ENCODE measurements around the gene PEX16. TPM values are rescaled to one million over a fixed set of nuclear protein-coding genes. Genes with fewer than 3 reads are reported as not detected.

PEX16 gene
- total RNA-seq, 5 donors from 2014 or later (not counting 1 experiment from before 2014, with no cell fraction given) = 49.4 to 87.5 (median 65.2) TPM

DNA sequence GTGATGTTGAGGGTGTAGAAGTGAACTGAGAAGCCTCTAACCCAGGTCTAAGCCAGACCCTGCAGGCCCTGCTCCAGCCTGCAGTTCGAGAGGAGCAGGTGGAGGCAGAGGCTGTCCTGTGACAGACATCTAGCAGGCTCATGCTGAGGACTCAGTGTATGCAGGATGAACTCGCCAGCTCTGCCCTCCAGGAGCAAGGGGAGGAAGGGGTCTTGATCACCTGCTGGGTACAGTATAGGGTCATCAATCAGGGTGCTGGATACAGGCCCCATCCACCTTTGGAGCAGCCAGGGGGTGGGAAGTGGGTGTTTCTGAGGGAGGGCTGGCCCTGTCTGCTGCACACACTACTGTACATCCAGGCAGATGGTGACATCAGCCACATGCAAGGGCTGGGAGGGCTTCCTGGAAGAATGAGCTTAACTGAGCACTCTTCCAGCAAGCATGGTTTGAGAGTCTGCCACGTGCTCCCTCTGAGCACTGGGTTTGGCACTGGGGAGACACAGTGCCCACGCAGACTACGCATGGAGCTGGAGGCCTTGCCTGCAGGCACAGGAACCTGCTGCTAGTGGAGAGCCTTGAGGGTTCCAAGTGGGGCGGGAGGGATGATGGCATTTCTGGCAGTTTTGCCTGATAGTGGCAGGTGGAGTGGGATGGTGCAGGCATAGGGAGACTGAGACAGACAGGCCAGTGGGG, 23.0 kb downstream of the PEX16 start:
- ATAC-seq (replicated peaks in 1 of 4) (no peak), DNase-seq (no peak)
- Histone ChIP-seq H3K27me3 (replicated peaks in 1 of 2; ENCODE audit: control insufficient read depth in 2 of 2, extremely low read depth in 1 of 2, insufficient read depth in 2 of 2, low read length in 1 of 2) (peaks cover 3 to 74% of the 10 kb centered on the region in 2 experiments), H3K4me3 (ENCODE audit: control insufficient read depth in 1 of 2, extremely low read depth in 1 of 2, low read length in 1 of 2) (no peak overlapping the region), H3K9me3 (no peaks in the 10 kb centered on the region), H3K4me1 (ENCODE audit: control insufficient read depth in 1 of 2, extremely low read depth in 1 of 2, insufficient read depth in 2 of 2, low read length in 2 of 2) (peaks cover 0 to 11% of the 10 kb centered on the region in 2 experiments), H3K27ac (ENCODE audit: low read length) (no peak overlapping the region), H3K36me3 (ENCODE audit: control insufficient read depth in 2 of 2, extremely low read depth in 1 of 2, insufficient read depth in 1 of 2, low read length in 1 of 2) (no peaks in the 10 kb centered on the region)
- Mint-ChIP-seq H3K27ac (no peak overlapping the region), H3K9me3 (no peaks in the 10 kb centered on the region), H3K4me1 (peaks cover 2 to 16% (median 5%) of the 10 kb centered on the region in 3 donors), H3K27me3 (peaks cover 36 to 46% of the 10 kb centered on the region in 2 donors), H3K36me3 (no peaks in the 10 kb centered on the region), H3K4me3 (no peak overlapping the region)
- POLR2A ChIA-PET = no interaction called here
- WGBS (ENCODE audit: insufficient coverage) = 72% methylated on average over 5 of the region's 6 CpGs
- CTCF ChIA-PET = no interaction called here

DNA sequence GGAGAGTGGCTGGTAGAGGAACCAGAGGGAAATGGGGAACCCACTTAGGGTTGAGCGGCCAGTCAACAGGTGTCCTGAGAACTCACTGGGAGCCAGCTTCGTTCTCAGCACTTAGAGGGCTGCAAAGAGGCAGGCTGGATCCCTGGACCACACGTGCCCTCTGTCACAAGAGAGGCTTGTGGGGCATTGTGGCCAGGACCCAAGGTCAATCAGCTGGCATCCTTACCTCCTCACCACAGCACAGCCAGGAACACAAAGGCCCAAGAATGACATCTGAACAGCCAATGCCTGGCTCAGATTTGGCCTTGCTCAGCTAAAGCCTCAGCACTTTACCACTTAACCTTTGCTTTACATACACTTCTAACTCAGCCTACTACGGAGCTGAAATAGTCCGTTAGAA, 24.8 kb downstream of the PEX16 start:
- Mint-ChIP-seq H3K4me3 (no peak overlapping the region), H3K9me3 (no peaks in the 10 kb centered on the region), H3K4me1 (no peaks in the 10 kb centered on the region), H3K27me3 (peaks cover 31 to 35% of the 10 kb centered on the region in 2 donors), H3K36me3 (no peaks in the 10 kb centered on the region), H3K27ac (no peak overlapping the region)
- ATAC-seq (replicated peaks in 1 of 4) (no peak), DNase-seq (no peak)
- peaks cover 1 to 55% of the 10 kb centered on the region in 2 experiments for H3K27me3 ChIP-seq (replicated peaks in 1 of 2; ENCODE audit: control insufficient read depth in 2 of 2, extremely low read depth in 1 of 2, insufficient read depth in 2 of 2, low read length in 1 of 2)
- no peaks in the 10 kb centered on the region for H3K36me3 ChIP-seq (ENCODE audit: control insufficient read depth in 2 of 2, extremely low read depth in 1 of 2, insufficient read depth in 1 of 2, low read length in 1 of 2)
- POLR2A ChIA-PET = no interaction called here
- CTCF ChIA-PET = no interaction called here
- no peak overlapping the region for H3K4me3 ChIP-seq (ENCODE audit: control insufficient read depth in 1 of 2, extremely low read depth in 1 of 2, low read length in 1 of 2)
- H3K4me1 ChIP-seq (ENCODE audit: control insufficient read depth in 1 of 2, extremely low read depth in 1 of 2, insufficient read depth in 2 of 2, low read length in 2 of 2) = no peaks in the 10 kb centered on the region
- no peaks in the 10 kb centered on the region for H3K9me3 ChIP-seq
- WGBS (ENCODE audit: insufficient coverage) = 90% methylated on average over 2 of the region's 5 CpGs
- no peak overlapping the region for H3K27ac ChIP-seq (ENCODE audit: low read length)

DNA sequence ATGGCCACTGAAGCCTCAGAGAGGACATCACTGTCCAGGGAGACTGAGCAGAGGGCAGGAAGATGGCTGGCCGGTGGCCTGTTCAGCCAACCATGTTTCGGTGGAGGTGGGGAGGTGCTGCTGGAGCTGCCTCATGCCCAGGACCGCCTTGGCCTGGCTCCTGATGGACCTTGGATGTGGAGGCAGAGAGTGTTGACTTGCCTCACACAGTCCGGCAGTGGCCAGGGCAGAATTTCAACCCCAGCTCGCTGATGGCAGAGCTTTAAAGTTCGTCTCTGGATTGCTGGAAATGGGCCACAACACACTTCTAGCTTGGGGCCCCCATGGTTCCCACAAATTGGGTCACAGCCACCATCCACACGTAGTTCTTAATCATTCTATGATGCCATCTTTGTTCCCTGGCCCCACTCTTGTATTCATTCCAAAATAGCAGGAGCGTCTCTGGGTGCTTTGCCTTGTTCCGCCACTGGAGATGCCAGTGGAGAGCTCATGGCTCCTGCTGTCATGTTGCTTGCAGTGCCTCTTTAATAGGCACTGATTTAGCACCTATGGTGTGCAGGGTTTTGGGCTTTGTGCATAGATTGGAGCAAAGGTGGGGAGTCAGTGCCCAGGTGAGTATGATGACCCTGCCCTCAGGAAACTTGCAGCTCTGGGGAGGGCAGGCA, 26.7 kb downstream of the PEX16 start:
- Mint-ChIP-seq H3K36me3 (no peaks in the 10 kb centered on the region), H3K4me1 (no peaks in the 10 kb centered on the region), H3K9me3 (no peaks in the 10 kb centered on the region), H3K27me3 (peaks cover 27% of the 10 kb centered on the region in 2 donors), H3K27ac (no peak overlapping the region), H3K4me3 (no peak overlapping the region)
- 88% methylated on average over 6 of the region's 9 CpGs for WGBS (ENCODE audit: insufficient coverage)
- no peak overlapping the region for H3K27ac ChIP-seq (ENCODE audit: low read length)
- no peak for DNase-seq
- H3K4me1 ChIP-seq (ENCODE audit: control insufficient read depth in 1 of 2, extremely low read depth in 1 of 2, insufficient read depth in 2 of 2, low read length in 2 of 2) = peaks cover 0 to 3% of the 10 kb centered on the region in 2 experiments
- no peak overlapping the region for H3K4me3 ChIP-seq (ENCODE audit: control insufficient read depth in 1 of 2, extremely low read depth in 1 of 2, low read length in 1 of 2)
- no peaks in the 10 kb centered on the region for H3K36me3 ChIP-seq (ENCODE audit: control insufficient read depth in 2 of 2, extremely low read depth in 1 of 2, insufficient read depth in 1 of 2, low read length in 1 of 2)
- H3K27me3 ChIP-seq (replicated peaks in 1 of 2; ENCODE audit: control insufficient read depth in 2 of 2, extremely low read depth in 1 of 2, insufficient read depth in 2 of 2, low read length in 1 of 2) = peaks cover 0 to 42% of the 10 kb centered on the region in 2 experiments
- no peak for ATAC-seq (replicated peaks in 1 of 4)
- POLR2A ChIA-PET = no interaction called here
- CTCF ChIA-PET = no interaction called here
- H3K9me3 ChIP-seq = no peaks in the 10 kb centered on the region

DNA sequence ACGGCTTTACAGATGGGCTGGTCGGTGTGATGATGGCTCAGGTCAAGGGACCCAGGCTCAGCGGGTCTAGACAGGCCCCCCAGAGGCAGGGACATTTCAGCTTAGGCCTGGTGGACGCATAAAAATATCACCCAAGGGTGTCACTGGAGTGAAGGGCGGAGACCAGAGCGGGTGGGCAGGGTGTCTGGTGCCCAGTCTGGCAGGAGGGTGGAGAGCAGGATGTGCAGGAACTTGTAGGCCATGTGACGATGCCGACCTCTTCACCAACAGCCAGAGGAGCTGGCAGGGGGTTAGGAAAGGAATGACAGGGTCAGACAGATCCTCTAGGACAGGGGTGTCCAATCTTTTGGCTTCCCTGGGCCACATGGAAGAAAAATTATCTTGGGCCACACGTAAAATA, 27.7 kb downstream of the PEX16 start:
- Mint-ChIP-seq H3K9me3 (no peaks in the 10 kb centered on the region), H3K27me3 (peaks cover 21 to 24% of the 10 kb centered on the region in 2 donors), H3K4me1 (peaks cover 4% of the 10 kb centered on the region in 3 donors), H3K36me3 (no peaks in the 10 kb centered on the region), H3K27ac (no peak overlapping the region), H3K4me3 (no peak overlapping the region)
- ATAC-seq (replicated peaks in 1 of 4) (no peak), DNase-seq (no peak)
- no peaks in the 10 kb centered on the region for H3K9me3 ChIP-seq
- H3K4me3 ChIP-seq (ENCODE audit: control insufficient read depth in 1 of 2, extremely low read depth in 1 of 2, low read length in 1 of 2) = no peak overlapping the region
- peaks cover 0 to 39% of the 10 kb centered on the region in 2 experiments for H3K27me3 ChIP-seq (replicated peaks in 1 of 2; ENCODE audit: control insufficient read depth in 2 of 2, extremely low read depth in 1 of 2, insufficient read depth in 2 of 2, low read length in 1 of 2)
- CTCF ChIA-PET = interaction anchor here in 1 of 2 donors (0.6 kb wide), 1 partner anchor 27 kb away, joined by 3 read pairs; no protein-coding TSS in a partner anchor
- H3K27ac ChIP-seq (ENCODE audit: low read length) = no peak overlapping the region
- H3K36me3 ChIP-seq (ENCODE audit: control insufficient read depth in 2 of 2, extremely low read depth in 1 of 2, insufficient read depth in 1 of 2, low read length in 1 of 2) = no peaks in the 10 kb centered on the region
- 91% methylated on average over 7 of the region's 9 CpGs for WGBS (ENCODE audit: insufficient coverage)
- peaks cover 0 to 11% of the 10 kb centered on the region in 2 experiments for H3K4me1 ChIP-seq (ENCODE audit: control insufficient read depth in 1 of 2, extremely low read depth in 1 of 2, insufficient read depth in 2 of 2, low read length in 2 of 2)
- POLR2A ChIA-PET = interaction anchor here in 1 of 2 donors (0.6 kb wide), 1 partner anchor 15 kb away, joined by 3 read pairs; no protein-coding TSS in a partner anchor

DNA sequence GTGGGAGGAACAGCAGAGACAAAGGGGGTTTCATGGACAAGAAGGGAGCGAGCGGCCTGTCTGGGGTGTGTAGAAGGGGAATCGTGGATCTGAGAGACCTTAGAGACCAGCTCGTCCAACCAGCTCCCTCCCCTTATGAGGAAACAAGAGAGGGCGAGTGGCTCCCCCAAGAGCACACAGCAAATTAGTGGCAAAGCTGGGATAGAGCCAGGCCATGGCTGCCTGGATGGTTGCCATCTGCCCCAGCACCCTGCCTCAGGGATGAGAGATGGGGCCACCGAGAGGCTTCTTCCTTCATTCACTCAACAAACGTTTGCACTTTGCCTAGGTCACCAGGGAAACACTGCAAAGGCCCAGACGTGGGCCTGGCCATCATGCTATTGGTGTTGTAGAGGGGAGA, 28.1 kb downstream of the PEX16 start:
- Mint-ChIP-seq H3K4me1 (peaks cover 8% of the 10 kb centered on the region in 3 donors), H3K9me3 (peaks cover 0 to under 1% (median 0%) of the 10 kb centered on the region in 3 donors), H3K4me3 (no peak overlapping the region), H3K36me3 (no peaks in the 10 kb centered on the region), H3K27ac (no peak overlapping the region), H3K27me3 (peaks cover 17 to 20% of the 10 kb centered on the region in 2 donors)
- ChIA-PET CTCF (no interaction called here), POLR2A (no interaction called here)
- Histone ChIP-seq H3K4me3 (ENCODE audit: control insufficient read depth in 1 of 2, extremely low read depth in 1 of 2, low read length in 1 of 2) (no peak overlapping the region), H3K4me1 (ENCODE audit: control insufficient read depth in 1 of 2, extremely low read depth in 1 of 2, insufficient read depth in 2 of 2, low read length in 2 of 2) (peaks cover 0 to 15% of the 10 kb centered on the region in 2 experiments), H3K27ac (ENCODE audit: low read length) (no peak overlapping the region), H3K27me3 (replicated peaks in 1 of 2; ENCODE audit: control insufficient read depth in 2 of 2, extremely low read depth in 1 of 2, insufficient read depth in 2 of 2, low read length in 1 of 2) (peaks cover 0 to 39% of the 10 kb centered on the region in 2 experiments), H3K36me3 (ENCODE audit: control insufficient read depth in 2 of 2, extremely low read depth in 1 of 2, insufficient read depth in 1 of 2, low read length in 1 of 2) (no peaks in the 10 kb centered on the region), H3K9me3 (no peaks in the 10 kb centered on the region)
- 94% methylated on average over 3 of the region's 8 CpGs for WGBS (ENCODE audit: insufficient coverage)
- DNase-seq (no peak), ATAC-seq (replicated peaks in 1 of 4) (no peak)

DNA sequence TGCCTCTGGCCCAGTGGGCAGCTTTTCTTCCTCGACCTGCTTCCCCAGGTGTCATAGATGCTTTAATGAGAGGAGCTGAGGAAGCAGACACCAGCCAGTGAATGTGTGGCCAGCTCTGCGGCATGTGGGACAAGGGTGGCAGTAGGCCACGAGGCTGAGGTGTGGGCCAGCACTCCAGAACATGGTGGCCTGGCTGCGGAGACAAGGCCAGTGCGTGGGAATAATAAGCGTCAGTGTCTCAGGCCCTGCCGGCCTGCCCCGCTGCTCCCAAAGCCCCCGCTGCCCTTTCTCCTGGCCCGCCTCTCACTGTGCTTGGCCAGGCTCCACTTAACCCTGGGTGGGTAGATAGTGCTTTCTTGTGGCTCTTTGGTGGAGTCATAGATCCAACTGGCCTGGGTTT, 30.1 kb downstream of the PEX16 start:
- H3K9me3 ChIP-seq = no peaks in the 10 kb centered on the region
- DNase-seq (no peak), ATAC-seq (replicated peaks in 1 of 4) (no peak)
- CTCF ChIA-PET = interaction anchor here in 1 of 2 donors (0.7 kb wide), 1 partner anchor 16 kb away, joined by 4 read pairs; no protein-coding TSS in a partner anchor
- H3K9me3 Mint-ChIP-seq = peaks cover 0 to 3% (median 0%) of the 10 kb centered on the region in 3 donors
- no peak overlapping the region for H3K27ac Mint-ChIP-seq
- no peak overlapping the region for H3K27ac ChIP-seq (ENCODE audit: low read length)
- no peaks in the 10 kb centered on the region for H3K36me3 Mint-ChIP-seq
- POLR2A ChIA-PET = no interaction called here
- peaks cover 0 to 15% of the 10 kb centered on the region in 2 experiments for H3K4me1 ChIP-seq (ENCODE audit: control insufficient read depth in 1 of 2, extremely low read depth in 1 of 2, insufficient read depth in 2 of 2, low read length in 2 of 2)
- peaks cover 10 to 16% (median 10%) of the 10 kb centered on the region in 3 donors for H3K4me1 Mint-ChIP-seq
- peaks cover 6 to 8% of the 10 kb centered on the region in 2 donors for H3K27me3 Mint-ChIP-seq
- WGBS (ENCODE audit: insufficient coverage) = 92% methylated on average over 10 of the region's 10 CpGs
- H3K4me3 Mint-ChIP-seq = no peak overlapping the region
- H3K27me3 ChIP-seq (replicated peaks in 1 of 2; ENCODE audit: control insufficient read depth in 2 of 2, extremely low read depth in 1 of 2, insufficient read depth in 2 of 2, low read length in 1 of 2) = peaks cover 0 to 29% of the 10 kb centered on the region in 2 experiments
- H3K4me3 ChIP-seq (ENCODE audit: control insufficient read depth in 1 of 2, extremely low read depth in 1 of 2, low read length in 1 of 2) = no peak overlapping the region
- H3K36me3 ChIP-seq (ENCODE audit: control insufficient read depth in 2 of 2, extremely low read depth in 1 of 2, insufficient read depth in 1 of 2, low read length in 1 of 2) = peaks cover 0 to 6% of the 10 kb centered on the region in 2 donors
